ENCODE measurements around the gene SPDEF.

DNA sequence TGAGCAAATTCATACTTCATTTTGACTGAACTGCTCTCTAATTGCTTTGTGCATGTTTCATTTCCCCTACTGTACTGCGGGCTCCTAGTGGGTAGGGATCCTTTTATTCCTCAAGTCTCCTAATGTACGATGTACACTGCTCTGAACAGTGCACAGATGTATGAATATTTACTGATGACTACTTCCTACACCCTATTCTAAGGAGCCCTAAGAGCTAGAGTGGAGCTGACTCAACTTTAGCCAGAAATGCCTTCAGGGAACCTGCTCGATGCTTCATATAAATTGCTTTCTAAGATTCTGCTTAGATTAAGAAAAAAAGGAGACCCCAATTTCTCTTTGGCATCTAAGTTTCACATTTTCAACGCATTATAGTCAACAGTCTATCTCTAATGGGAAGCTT is 47.6 kb upstream of the SPDEF start:
- TF ChIP-seq, protein P1, sequence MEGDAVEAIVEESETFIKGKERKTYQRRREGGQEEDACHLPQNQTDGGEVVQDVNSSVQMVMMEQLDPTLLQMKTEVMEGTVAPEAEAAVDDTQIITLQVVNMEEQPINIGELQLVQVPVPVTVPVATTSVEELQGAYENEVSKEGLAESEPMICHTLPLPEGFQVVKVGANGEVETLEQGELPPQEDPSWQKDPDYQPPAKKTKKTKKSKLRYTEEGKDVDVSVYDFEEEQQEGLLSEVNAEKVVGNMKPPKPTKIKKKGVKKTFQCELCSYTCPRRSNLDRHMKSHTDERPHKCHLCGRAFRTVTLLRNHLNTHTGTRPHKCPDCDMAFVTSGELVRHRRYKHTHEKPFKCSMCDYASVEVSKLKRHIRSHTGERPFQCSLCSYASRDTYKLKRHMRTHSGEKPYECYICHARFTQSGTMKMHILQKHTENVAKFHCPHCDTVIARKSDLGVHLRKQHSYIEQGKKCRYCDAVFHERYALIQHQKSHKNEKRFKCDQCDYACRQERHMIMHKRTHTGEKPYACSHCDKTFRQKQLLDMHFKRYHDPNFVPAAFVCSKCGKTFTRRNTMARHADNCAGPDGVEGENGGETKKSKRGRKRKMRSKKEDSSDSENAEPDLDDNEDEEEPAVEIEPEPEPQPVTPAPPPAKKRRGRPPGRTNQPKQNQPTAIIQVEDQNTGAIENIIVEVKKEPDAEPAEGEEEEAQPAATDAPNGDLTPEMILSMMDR (IDR thresholded peaks at IDR 0.05): no peak
- TF ChIP-seq POLR2A (IDR thresholded peaks at IDR 0.05): no peak
